ENCODE results near the gene MYO3B.

Gene MYO3B

GRCh38 chr2:170292415-170292814 lies 114.5 kb downstream of the MYO3B start:
- POLR2A ChIA-PET, result no interaction called here
- CTCF ChIA-PET, result no interaction called here
- TF ChIP-seq FOXA1 (IDR thresholded peaks at IDR 0.05) (no peak), TARDBP (IDR thresholded peaks at IDR 0.05) (no peak), PKNOX1 (IDR thresholded peaks at IDR 0.05) (no peak), NFRKB (IDR thresholded peaks at IDR 0.05) (no peak), SP1 (IDR thresholded peaks at IDR 0.05) (no peak), HDGF (IDR thresholded peaks at IDR 0.05; ENCODE audit: borderline replicate concordance) (no peak), SUZ12 (IDR thresholded peaks at IDR 0.05) (no peak), BHLHE40 (IDR thresholded peaks at IDR 0.05; ENCODE audit: borderline replicate concordance) (no peak), L3MBTL2 (conservative IDR thresholded peaks at IDR 0.05) (no peak), CTBP1 (IDR thresholded peaks at IDR 0.05; ENCODE audit: borderline replicate concordance) (no peak), ELF4 (IDR thresholded peaks at IDR 0.05) (no peak), FOXK2 (IDR thresholded peaks at IDR 0.05) (no peak), ZNF384 (IDR thresholded peaks at IDR 0.05) (no peak), FOXM1 (IDR thresholded peaks at IDR 0.05; ENCODE audit: borderline replicate concordance) (no peak), ARNT (IDR thresholded peaks at IDR 0.05) (no peak)
- no peak for DNase-seq (ENCODE audit: extremely low spot score)

DNA sequence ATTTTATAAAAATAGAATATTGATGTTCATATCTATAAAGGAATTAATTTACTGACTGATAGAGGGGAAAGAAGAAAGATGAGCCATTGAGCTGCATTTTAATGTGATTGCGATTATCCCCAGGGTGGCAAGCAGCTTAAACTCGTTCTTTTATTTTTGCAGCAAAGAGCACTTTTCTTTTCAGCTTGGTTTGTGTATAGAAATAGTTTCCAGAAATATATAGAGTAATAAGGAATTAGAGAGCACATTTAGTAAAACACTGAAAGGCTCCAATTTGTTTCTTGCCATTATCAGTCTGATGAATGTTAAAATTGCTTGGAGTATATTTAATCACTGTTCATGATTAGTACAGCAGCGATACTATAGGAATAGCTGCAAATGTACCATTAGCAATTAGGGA lies 119.5 kb downstream of the MYO3B start:
- ChIA-PET POLR2A (no interaction called here), CTCF (interaction anchor here (0.6 to 1.0 kb wide), 2 partner anchors 13 to 80 kb away, joined by 3 to 4 read pairs; no protein-coding TSS in a partner anchor)
- TF ChIP-seq FOXM1 (IDR thresholded peaks at IDR 0.05; ENCODE audit: borderline replicate concordance) (no peak), SUZ12 (IDR thresholded peaks at IDR 0.05) (no peak), NFRKB (IDR thresholded peaks at IDR 0.05) (no peak), CTBP1 (IDR thresholded peaks at IDR 0.05; ENCODE audit: borderline replicate concordance) (no peak), ARNT (IDR thresholded peaks at IDR 0.05) (no peak), FOXA1 (IDR thresholded peaks at IDR 0.05) (no peak), L3MBTL2 (conservative IDR thresholded peaks at IDR 0.05) (no peak), SP1 (IDR thresholded peaks at IDR 0.05) (no peak)
- DNase-seq (ENCODE audit: extremely low spot score), result no peak

- ChIA-PET CTCF (interaction anchor here (0.7 kb wide), 1 partner anchor 539 kb away, joined by 3 read pairs; no protein-coding TSS in a partner anchor), POLR2A (no interaction called here)
- TF ChIP-seq FOXA1 (IDR thresholded peaks at IDR 0.05), result no peak
- no peak for TF ChIP-seq SP1 (IDR thresholded peaks at IDR 0.05)
- no peak for TF ChIP-seq SUZ12 (IDR thresholded peaks at IDR 0.05)
- TF ChIP-seq ARNT (IDR thresholded peaks at IDR 0.05), result no peak
- no peak for TF ChIP-seq LEF1 (IDR thresholded peaks at IDR 0.05; ENCODE audit: borderline replicate concordance)
- TF ChIP-seq NFRKB (IDR thresholded peaks at IDR 0.05), result no peak
- TF ChIP-seq BHLHE40 (IDR thresholded peaks at IDR 0.05; ENCODE audit: borderline replicate concordance), result no peak
- no peak for TF ChIP-seq ELF4 (IDR thresholded peaks at IDR 0.05)
- no peak for TF ChIP-seq PKNOX1 (IDR thresholded peaks at IDR 0.05)
- TF ChIP-seq CTBP1 (IDR thresholded peaks at IDR 0.05; ENCODE audit: borderline replicate concordance), result no peak
- TF ChIP-seq FOXM1 (IDR thresholded peaks at IDR 0.05; ENCODE audit: borderline replicate concordance), result no peak
- no peak for TF ChIP-seq FOXK2 (IDR thresholded peaks at IDR 0.05)
- TF ChIP-seq ZNF384 (IDR thresholded peaks at IDR 0.05), result no peak
- no peak for TF ChIP-seq L3MBTL2 (conservative IDR thresholded peaks at IDR 0.05)
- TF ChIP-seq HDGF (IDR thresholded peaks at IDR 0.05; ENCODE audit: borderline replicate concordance), result no peak
- no peak for TF ChIP-seq TARDBP (IDR thresholded peaks at IDR 0.05)
- no peak for DNase-seq (ENCODE audit: extremely low spot score)
Observed at GRCh38 chr2:170298115-170298514, 120.2 kb downstream of the MYO3B start.

DNA sequence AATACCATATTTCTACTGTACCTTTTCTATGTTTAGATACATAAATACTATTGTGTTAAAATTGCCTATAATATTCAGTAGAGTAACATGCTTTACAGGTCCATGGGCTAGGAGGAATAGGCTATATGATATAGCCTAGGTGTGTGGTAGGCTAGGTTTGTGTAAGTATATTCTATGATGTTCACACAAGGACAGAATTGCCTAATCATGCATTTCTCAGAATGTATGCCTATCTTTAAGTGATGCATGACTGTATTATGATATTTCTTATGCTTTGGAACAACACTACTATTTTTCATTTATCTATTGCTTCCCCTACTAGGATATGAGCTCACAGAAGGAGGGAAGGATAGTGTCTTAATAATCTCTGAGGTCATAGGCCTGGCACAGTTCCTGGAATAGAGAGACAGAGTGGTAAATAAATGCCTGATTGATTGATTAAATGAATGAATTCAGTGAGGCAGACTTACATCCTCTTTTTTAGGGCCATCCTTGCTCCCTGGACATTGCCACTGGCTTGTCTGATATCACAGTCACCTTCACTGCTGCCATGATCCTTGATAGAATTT lies 121.0 kb downstream of the MYO3B start:
- ChIA-PET POLR2A (no interaction called here), CTCF (no interaction called here)
- TF ChIP-seq SUZ12 (IDR thresholded peaks at IDR 0.05) (no peak), PKNOX1 (IDR thresholded peaks at IDR 0.05) (no peak), NFRKB (IDR thresholded peaks at IDR 0.05) (no peak)
- no peak for DNase-seq (ENCODE audit: extremely low spot score)

DNA sequence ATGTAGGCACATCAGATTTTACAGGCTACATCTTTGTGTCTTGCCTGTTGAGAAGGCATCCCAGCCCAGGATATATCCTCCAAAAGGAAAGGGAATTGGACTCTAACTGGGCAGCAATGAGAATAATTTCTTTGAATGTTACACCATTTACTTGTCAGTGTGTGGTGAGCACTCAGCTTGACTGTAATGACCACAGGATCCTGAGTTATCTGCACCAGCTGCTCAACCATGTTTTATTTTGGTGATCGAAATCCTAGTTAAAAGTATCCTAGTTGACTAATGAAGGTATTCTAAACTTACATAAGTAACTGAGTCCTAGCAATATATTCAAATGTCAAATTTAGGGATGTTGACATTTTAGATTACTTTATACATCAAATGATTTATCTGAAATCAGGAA lies 123.0 kb downstream of the MYO3B start:
- ChIA-PET CTCF (no interaction called here), POLR2A (no interaction called here)
- TF ChIP-seq ZNF384 (IDR thresholded peaks at IDR 0.05) (no peak), ARNT (IDR thresholded peaks at IDR 0.05) (no peak), FOXK2 (IDR thresholded peaks at IDR 0.05) (no peak), L3MBTL2 (conservative IDR thresholded peaks at IDR 0.05) (no peak), TARDBP (IDR thresholded peaks at IDR 0.05) (no peak), LEF1 (IDR thresholded peaks at IDR 0.05; ENCODE audit: borderline replicate concordance) (no peak), NFRKB (IDR thresholded peaks at IDR 0.05) (no peak), ELF4 (IDR thresholded peaks at IDR 0.05) (no peak), FOXA1 (IDR thresholded peaks at IDR 0.05) (no peak)
- no peak for DNase-seq (ENCODE audit: extremely low spot score)

- TF ChIP-seq FOXM1 (IDR thresholded peaks at IDR 0.05; ENCODE audit: borderline replicate concordance), result no peak
- no peak for TF ChIP-seq FOXA1 (IDR thresholded peaks at IDR 0.05)
- TF ChIP-seq HDGF (IDR thresholded peaks at IDR 0.05; ENCODE audit: borderline replicate concordance), result no peak
- no peak for TF ChIP-seq LEF1 (IDR thresholded peaks at IDR 0.05; ENCODE audit: borderline replicate concordance)
- no peak for TF ChIP-seq CTBP1 (IDR thresholded peaks at IDR 0.05; ENCODE audit: borderline replicate concordance)
- ChIA-PET CTCF (no interaction called here), POLR2A (no interaction called here)
- no peak for DNase-seq (ENCODE audit: extremely low spot score)
Observed at GRCh38 chr2:170301626-170302025, 123.7 kb downstream of the MYO3B start.

GRCh38 chr2:170305711-170306110 lies 127.8 kb downstream of the MYO3B start:
- no peak for DNase-seq (ENCODE audit: extremely low spot score)
- POLR2A ChIA-PET, result no interaction called here
- no peak for TF ChIP-seq SP1 (IDR thresholded peaks at IDR 0.05)
- CTCF ChIA-PET, result no interaction called here
